Psoas muscle (tissue), 8 donors: ENCODE results near the gene IQCF2. TPM values are rescaled to one million over a fixed set of nuclear protein-coding genes. Genes with fewer than 3 reads are reported as not detected.

Experiments used
- ATAC-seq, 4 donors: fragments of 200-7000 bp; cut with Tn5 transposase; one replicate each; pipeline ENCODE4 v1.9.1; 2020; ENCODE audit warnings: moderate library complexity in 3 of 4, mild to moderate bottlenecking in 2 of 4
- DNase-seq, 2 donors: peaks; one replicate each; pipeline ENCODE4 v3.0.0-alpha.2; 2020
- H3K27ac ChIP-seq: fragments of 200-600 bp; one replicate; pipeline ENCODE4 v1.8.0; 2022
- H3K27me3 ChIP-seq, 3 donors: fragments of 200-600 bp in 1 of 3; one replicate each; pipeline versions ENCODE4 v1.6.1 to v1.8.0; 2013 to 2022; ENCODE audit warnings: low read length in 2 of 3, mild to moderate bottlenecking in 2 of 3, moderate library complexity in 1 of 3; ENCODE audit not compliant: insufficient read depth in 3 of 3
- H3K36me3 ChIP-seq, 2 donors: fragments of 200-600 bp in 1 of 2; one replicate each; pipeline versions ENCODE4 v1.6.1 to v1.8.0; 2013 to 2022; ENCODE audit warnings: low read depth in 1 of 2, mild to moderate bottlenecking in 1 of 2, moderate library complexity in 1 of 2; ENCODE audit not compliant: insufficient read depth in 1 of 2
- H3K4me1 ChIP-seq: fragments of 200-600 bp; one replicate; pipeline ENCODE4 v1.8.0; 2022
- H3K4me3 ChIP-seq: fragments of 200-600 bp; one replicate; pipeline ENCODE4 v1.8.0; 2022; ENCODE audit warnings: mild to moderate bottlenecking
- H3K9me3 ChIP-seq: fragments of 200-600 bp; one replicate; pipeline ENCODE4 v1.8.0; 2022
- CTCF ChIP-seq: fragments of 200-600 bp; IDR thresholded peaks from one replicate; pipeline ENCODE4 v1.8.0; 2022; ENCODE audit warnings: antibody characterized with exemption
- WGBS, 3 donors: extraction: QIAGEN DNeasy Blood & Tissue Kit; methylation state at CpG; one replicate each; pipeline versions ENCODE4 v1.1.6 to v1.1.7; 2013; 5-methylcytosine and 5-hydroxymethylcytosine counted together
- intact Hi-C, 2 donors: fragments of 100-400 bp; cut with DNase I; formaldehyde crosslinking; loops; one replicate each; pipeline versions ENCODE4 v1.11.0 to v1.14.2; 2022
- polyA plus RNA-seq, 3 donors: library from polyadenylated mRNA; stranded (reverse); fragments of 200-250 nt; gene quantifications; one replicate each; pipeline ENCODE4 v1.2.3, GENCODE V29; 2013
- total RNA-seq, 4 donors: library from RNA; stranded (reverse); fragmentation: NEBNext Ultra II Directional in 2 of 4; extraction: Animal tissue kit (Norgen Biotek cat#: 25700) in 2 of 4; gene quantifications; one replicate each; pipeline versions ENCODE4 v1.2.1 to v1.2.4, GENCODE V29; 2021 to 2023
- donor health status: healthy with polysubstance abuse.
- donor health status: DM: no; HTN: no; CAD: no; lungs with moderate emphysema.
- donor health status: Bipolar disorder and iron deficiency.
- donor health status: healthy.
- donor health status: DM: yes; HTN: yes; CAD: no.
- donor health status: DM: no; HTN: no; CAD: no.
- donor health status: DM: no; HTN: no; CAD: no.
- donor health status: DM: yes; HTN: yes; CAD: no.

IQCF2 gene
- total and polyA plus RNA-seq, 7 donors: not detected

DNA sequence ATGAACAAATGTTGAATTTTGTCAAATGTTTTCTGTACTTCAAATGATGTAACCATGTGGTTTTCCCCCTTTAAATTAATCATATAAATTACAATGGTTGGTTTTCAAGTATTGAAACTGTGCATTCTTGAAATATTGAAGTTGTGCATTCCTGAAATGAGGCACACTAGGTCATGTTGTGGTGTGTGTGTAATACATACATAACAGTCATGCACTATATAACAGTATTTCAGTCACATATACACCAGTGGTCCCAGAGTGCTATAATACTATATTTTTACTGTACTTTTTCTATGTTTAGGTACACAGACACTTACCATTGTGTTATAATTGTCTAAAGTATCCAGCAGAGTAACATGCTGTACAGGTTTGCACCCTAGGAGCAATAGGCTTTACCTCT lies 25.0 kb downstream of the IQCF2 start:
- H3K9me3 ChIP-seq: no peaks in the 10 kb centered on the region
- no peak overlapping the region for H3K4me3 ChIP-seq
- H3K27ac ChIP-seq: no peak overlapping the region
- no peak for ATAC-seq
- no peaks in the 10 kb centered on the region for H3K27me3 ChIP-seq
- no peaks in the 10 kb centered on the region for H3K36me3 ChIP-seq
- no peak for TF ChIP-seq CTCF
- DNase-seq: no peak
- H3K4me1 ChIP-seq: no peaks in the 10 kb centered on the region
- intact Hi-C loops: no loop called here

- Histone ChIP-seq H3K27ac (no peak overlapping the region), H3K4me1 (no peaks in the 10 kb centered on the region), H3K4me3 (no peak overlapping the region), H3K36me3 (no peaks in the 10 kb centered on the region), H3K9me3 (no peaks in the 10 kb centered on the region), H3K27me3 (no peaks in the 10 kb centered on the region)
- DNase-seq: no peak
- intact Hi-C loops: no loop called here
- no peak for ATAC-seq
- 85 to 91% (median 90%) methylated on average over 2 of the region's 2 CpGs for WGBS, 3 donors
- TF ChIP-seq CTCF: no peak
Measured at GRCh38 chr3:51887620-51888019, 26.2 kb downstream of the IQCF2 start.

DNA sequence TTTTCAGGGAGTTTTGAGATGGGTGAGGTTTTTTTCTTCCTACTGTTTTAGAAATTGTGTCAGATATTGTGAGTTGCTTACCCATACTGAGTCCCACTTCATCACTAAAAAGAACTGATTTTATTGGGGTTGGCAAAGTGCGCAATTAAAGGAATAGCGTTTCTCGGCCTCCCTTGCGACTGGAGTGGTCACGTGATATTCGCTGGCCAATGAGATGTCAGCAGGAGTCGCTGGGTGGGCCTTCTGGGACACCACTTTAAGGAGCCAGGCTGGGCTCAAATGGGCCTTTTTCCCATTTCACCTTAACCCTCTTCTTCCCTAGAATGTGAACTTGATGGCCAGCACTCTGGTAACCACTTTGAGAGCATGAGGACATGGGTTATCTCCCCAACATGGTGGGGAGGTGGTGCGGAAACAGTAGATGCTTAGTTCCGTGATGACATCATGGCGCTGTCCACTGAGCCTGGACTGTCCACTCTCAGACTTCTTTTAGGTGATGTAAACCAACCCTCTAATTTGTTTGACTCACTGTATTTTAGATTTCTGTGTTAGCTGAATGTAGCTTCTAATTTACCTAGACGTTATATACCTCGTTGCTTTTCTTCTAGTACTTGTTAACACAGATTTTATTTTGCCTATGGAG lies 27.2 kb downstream of the IQCF2 start:
- no peaks in the 10 kb centered on the region for H3K36me3 ChIP-seq
- TF ChIP-seq CTCF: no peak
- no peak for DNase-seq
- intact Hi-C loops: no loop called here
- H3K4me3 ChIP-seq: no peak overlapping the region
- WGBS, 3 donors: 91 to 95% (median 92%) methylated on average over 12 of the region's 12 CpGs
- no peaks in the 10 kb centered on the region for H3K9me3 ChIP-seq
- no peaks in the 10 kb centered on the region for H3K27me3 ChIP-seq
- ATAC-seq: no peak
- H3K27ac ChIP-seq: no peak overlapping the region
- no peaks in the 10 kb centered on the region for H3K4me1 ChIP-seq

GRCh38 chr3:51891242-51892039 lies 30.0 kb downstream of the IQCF2 start:
- intact Hi-C loops: no loop called here
- H3K9me3 ChIP-seq: no peaks in the 10 kb centered on the region
- no peaks in the 10 kb centered on the region for H3K36me3 ChIP-seq
- no peaks in the 10 kb centered on the region for H3K27me3 ChIP-seq
- ATAC-seq (no peak), DNase-seq (no peak)
- H3K27ac ChIP-seq: no peak overlapping the region
- no peak overlapping the region for H3K4me3 ChIP-seq
- no peak for TF ChIP-seq CTCF
- no peaks in the 10 kb centered on the region for H3K4me1 ChIP-seq
- 62 to 69% (median 64%) methylated on average over 6 to 7 of the region's 7 CpGs for WGBS, 3 donors
